NCI-H2171 (cell line): ENCODE measurements around the gene MKI67.
"Not testable (repeated sequence)": the region's sequence is repeated elsewhere in the genome, so short reads cannot be mapped to it uniquely, and the experiment has no call there.

Experiments
- DNase-seq: peaks from one replicate; lab custom pipeline; 2025; lab: John Stamatoyannopoulos, UW

MKI67 gene, protein sequence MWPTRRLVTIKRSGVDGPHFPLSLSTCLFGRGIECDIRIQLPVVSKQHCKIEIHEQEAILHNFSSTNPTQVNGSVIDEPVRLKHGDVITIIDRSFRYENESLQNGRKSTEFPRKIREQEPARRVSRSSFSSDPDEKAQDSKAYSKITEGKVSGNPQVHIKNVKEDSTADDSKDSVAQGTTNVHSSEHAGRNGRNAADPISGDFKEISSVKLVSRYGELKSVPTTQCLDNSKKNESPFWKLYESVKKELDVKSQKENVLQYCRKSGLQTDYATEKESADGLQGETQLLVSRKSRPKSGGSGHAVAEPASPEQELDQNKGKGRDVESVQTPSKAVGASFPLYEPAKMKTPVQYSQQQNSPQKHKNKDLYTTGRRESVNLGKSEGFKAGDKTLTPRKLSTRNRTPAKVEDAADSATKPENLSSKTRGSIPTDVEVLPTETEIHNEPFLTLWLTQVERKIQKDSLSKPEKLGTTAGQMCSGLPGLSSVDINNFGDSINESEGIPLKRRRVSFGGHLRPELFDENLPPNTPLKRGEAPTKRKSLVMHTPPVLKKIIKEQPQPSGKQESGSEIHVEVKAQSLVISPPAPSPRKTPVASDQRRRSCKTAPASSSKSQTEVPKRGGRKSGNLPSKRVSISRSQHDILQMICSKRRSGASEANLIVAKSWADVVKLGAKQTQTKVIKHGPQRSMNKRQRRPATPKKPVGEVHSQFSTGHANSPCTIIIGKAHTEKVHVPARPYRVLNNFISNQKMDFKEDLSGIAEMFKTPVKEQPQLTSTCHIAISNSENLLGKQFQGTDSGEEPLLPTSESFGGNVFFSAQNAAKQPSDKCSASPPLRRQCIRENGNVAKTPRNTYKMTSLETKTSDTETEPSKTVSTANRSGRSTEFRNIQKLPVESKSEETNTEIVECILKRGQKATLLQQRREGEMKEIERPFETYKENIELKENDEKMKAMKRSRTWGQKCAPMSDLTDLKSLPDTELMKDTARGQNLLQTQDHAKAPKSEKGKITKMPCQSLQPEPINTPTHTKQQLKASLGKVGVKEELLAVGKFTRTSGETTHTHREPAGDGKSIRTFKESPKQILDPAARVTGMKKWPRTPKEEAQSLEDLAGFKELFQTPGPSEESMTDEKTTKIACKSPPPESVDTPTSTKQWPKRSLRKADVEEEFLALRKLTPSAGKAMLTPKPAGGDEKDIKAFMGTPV (N-terminal part only)

DNA sequence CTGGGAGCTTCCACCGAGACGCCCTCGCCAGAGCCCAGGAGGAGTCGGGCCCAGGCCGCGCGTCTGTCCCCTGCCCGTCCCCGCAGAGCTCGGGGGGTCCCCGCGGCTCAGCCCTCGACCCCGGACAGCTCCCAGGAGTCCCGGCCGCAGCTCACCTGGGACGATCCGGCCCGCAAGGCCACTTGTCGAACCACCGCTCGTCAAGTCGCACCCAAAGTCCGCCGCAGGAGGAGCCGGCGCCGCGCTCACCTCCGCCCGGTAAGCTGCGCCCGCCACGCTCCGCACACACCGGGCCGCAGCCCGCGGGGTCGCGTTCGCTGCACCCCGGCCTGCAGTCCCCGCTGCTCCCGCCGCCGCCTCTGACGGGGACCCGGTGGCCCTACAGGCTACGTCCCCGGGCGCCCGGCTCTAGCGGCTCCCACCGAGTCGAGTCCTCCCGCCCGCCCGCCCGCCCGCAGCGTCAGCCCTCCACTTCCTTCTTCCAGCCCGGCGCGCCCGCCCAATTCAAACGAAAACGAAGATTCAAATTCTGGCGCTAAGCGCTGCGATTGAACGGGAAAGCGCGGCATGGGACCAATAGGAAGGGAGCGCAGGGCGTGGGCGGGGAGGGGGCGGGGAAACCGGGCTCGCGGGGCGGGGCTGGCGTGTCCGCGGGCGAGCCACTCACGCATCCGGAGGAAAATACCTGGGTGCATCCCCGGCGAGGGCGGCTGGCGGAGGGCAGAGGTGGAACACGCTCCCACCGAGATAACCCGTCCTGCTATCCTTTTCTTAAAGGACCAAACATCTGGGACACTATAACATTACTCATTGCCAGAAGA is at the start of gene MKI67:
MKI67 (minus strand) TSS at position 480 of the 821 bp plus-strand sequence. CDS start 756 bp downstream, outside the sequence.
- DNase-seq: peak; percentile 84

DNA sequence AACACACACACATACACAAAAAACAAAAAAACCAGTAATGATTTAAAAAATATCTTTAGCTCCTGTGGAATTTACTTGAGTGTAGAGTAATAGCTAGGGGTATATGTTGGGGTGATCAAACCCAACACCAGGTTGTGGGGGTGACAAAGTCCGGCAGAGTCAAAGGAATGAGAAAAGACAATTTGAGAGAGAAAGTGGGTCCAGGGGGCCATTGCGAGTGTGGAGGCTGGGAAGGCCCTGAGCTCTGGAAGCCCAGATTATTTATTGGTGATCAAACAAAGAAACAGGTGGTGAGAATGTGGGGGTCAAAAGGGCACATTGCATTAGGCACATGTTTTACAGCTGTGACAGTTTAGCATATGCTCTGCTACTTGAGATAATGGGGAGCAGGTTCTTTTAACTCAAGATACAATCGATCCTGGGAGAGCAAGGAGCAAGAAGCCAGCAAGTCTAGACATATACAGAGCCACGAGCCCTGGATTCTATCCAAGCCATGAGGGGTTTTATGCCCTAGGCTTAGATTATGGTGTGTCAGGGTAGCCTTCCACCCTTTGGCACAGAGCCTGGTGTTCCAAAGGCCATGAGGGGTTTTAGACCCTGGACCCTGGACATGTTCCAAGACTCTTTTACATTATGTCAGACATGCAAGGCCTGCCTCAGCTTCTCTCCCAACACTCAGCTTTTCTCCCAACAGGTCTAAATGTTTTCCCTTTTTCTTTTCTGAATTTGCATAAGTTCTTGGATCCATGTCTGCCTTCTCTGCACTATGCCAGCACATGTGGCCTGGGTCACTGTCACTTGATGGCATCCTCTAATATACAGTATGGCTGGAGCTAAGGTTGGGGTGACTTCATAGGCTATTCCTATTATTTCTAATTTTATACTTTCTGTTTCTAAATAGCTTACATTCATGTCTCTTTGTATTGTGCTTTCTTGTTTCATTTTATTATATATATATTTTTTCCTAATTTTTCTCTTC is 48.6 kb upstream of the MKI67 start:
- DNase-seq: no peak

DNA sequence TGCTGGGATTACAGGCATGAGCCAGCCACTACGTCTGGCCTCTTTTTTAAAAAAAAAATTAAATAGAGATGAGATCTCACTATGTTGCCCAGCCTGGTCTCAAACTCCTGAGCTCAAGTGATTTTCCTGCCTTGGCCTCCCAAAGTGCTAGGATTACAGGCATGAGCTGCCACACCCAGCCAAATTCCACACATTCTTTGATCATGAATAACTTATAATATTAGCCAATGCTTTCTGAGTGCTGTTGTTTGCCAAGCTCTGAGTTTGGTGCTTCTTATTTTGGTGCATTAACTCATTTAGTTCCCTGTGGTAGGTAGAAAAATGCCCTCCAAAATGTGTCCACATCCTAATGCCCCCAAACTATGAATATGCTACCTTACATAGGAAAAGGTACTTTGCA is 47.2 kb upstream of the MKI67 start:
- no peak for DNase-seq

DNA sequence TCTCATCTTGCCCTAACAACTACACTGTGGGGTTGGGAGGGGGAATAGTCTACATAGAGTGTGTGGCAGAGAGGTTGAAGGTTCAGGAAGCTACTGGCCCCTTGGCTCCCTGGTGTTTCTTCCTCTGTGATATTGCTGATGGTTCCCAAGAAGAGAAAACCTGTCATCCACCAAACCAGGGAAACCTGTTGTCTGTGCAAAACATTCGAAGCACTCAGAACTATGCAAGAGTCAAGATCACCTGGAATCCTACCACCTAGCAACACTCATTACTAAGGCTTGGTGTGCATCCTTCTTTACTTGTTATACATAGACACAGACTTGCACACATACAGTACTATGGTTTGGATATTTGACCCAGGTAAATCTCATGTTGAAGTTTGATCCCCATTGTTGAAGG is 46.5 kb upstream of the MKI67 start:
- DNase-seq: no peak

DNA sequence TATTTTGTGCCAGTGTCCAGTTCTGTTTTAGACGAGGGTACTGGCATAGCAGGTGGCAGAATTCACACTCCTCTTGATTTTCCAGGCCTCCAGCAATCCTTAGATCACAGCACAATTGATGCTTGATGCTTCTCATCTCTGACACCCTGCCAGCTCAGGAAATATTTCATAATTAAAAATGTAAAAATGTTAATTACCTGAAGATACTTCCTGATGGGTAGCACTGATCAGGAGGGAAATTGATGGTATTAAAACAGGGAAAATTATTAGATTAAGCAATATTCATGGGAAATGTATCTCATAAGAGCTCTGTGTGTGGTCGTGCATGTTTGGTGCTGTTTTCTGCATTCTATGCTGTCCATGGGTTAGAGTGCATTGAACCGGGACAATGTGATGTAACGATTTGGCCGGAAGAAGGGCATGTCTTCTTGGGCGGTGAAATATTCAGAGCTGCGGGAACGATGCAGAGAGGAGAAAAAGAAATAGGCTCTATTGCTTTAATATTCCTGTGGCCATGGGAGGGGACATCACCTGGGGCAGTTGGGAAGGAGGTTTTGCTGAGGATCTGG is 43.7 kb upstream of the MKI67 start:
- DNase-seq: no peak

DNA sequence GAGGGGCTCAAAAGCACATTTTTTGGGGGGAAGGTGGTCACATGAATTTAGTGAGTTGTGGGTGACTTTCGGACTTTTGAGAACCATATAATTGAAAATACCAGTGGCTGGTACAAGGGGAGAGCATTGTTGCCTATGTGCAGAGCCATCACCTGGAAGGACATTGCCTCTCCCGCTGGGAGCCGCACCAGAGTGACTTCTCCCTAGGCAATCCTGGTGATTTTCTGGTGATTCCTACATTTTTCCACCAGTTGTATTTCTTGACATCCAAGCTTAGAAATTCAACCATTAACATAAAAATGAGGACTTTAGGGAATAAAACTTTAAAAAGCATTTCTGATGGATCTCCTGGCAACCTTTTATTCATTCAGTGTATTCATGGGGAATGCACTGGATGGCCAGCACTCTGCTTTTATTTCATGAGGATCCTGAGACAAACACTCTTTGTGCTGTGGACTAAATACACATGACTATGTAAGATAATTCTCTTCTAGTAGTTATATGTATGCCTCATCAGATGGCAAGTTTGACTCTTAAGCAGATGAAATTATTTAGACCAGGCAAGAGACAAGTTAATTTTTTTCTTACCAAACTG is 41.8 kb upstream of the MKI67 start:
- no peak for DNase-seq

DNA sequence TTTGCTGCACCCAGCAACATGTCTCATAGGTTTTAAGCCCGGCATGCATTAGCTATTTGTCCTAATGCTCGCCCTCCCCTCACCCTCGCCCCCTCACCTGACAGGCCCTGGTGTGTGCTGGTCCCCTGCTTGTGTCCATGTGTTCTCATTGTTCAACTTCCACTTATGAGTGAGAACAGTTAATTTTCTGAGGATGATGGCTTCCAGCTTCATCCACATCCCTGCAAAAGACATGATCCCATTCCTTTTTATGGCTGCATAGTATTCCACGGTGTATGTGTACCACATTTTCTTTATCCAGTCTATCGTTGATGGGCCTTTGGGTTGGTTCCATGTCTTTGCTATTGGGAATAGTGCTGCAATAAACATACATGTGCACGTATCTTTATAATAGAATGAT is 40.9 kb upstream of the MKI67 start:
- not testable (repeated sequence) for DNase-seq

DNA sequence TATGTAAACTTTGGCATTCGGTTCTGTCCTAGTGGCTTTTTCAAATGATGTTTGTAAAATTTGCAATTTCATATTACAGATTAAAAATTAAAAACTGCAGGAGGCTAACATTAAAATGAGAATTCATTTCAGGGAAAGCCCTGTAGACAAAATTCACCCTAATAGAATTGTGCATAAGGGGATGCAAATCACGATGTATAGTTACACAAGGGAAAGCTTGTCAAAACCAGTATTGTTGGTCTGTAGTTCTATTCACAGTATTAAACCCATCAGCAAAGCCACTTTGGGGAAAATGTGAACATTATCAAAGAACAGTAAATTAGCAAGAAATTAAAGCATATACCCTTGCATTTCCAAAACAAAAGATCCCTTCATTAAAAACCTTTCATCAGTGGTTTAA is 39.9 kb upstream of the MKI67 start:
- no peak for DNase-seq

DNA sequence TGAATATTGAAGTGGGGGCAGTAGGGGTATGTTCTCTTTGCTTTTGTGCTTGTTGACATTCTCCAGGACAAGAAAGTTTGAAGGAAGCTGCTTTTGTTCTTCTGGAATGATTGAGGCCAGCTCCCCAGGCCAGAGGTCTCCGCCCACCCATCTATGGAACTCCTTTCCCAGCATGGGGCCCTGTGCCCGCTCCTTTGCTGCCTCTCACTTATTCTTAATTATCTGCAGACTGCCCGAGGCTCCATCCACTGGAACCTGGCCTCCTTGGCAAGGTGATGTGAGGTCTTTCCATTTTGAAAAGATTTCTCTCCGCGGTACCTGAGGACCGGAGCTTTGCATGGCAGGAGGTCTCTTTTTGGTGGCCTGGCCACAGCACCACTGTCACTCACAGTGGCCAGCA is 39.3 kb upstream of the MKI67 start:
- DNase-seq: no peak

DNA sequence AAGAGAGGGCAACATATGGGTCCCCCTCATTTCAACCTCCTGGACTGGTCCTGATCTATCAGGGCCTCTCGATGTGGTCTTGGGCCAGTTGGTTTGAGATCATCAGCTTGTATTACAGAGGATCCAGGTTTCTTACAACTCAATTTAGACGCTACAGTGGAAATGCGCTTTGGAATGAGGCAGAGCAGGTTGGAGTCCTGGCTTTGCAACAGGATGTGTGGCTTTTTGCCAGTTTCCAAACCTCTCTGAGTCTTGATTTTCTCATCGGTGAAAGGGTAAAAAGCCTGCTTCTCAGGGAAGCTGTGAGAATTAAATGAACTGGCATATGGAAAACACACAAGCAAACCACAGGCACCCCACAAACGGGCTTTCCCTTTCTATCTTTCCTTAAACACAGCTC is 37.5 kb upstream of the MKI67 start:
- no peak for DNase-seq

DNA sequence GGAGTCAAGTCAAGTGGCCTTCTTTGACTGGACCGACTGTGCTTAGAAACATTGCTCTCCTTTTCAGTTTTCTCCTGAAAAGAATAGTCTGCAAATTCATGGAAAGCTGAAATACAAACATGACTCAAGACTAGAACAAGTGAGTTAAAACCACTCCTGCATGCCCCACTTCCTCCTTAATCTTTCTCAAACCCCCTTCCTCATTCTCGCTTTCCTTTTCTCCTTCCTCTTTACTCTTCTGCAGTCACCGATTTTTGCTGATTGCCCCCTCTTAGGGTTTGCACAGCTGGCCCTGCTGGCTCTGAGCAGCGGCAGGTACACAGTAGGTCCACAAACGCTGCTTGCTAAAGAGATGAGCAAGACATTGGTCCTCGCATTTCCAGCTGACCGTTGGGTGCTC is 34.8 kb upstream of the MKI67 start:
- DNase-seq: no peak

DNA sequence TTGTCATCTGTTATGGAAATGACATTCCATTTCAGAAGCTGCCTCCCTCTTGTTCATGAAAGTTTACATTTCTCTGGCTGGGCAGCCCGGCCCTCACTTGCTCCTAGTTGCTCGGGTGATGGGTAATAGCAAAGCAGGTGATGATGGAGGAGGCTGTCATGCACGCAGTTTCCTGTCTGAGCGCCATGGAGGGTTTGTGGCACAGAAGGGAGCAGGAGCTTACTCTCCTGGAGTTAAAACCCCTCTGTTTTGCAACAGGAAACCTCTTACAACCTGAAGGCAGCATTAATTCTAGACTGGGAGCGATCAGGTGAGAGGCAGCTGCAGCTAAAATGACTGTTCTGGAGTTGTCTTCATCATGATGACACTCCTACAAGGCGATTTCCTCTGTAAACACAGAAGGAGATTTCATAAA is 34.1 kb upstream of the MKI67 start:
- no peak for DNase-seq

DNA sequence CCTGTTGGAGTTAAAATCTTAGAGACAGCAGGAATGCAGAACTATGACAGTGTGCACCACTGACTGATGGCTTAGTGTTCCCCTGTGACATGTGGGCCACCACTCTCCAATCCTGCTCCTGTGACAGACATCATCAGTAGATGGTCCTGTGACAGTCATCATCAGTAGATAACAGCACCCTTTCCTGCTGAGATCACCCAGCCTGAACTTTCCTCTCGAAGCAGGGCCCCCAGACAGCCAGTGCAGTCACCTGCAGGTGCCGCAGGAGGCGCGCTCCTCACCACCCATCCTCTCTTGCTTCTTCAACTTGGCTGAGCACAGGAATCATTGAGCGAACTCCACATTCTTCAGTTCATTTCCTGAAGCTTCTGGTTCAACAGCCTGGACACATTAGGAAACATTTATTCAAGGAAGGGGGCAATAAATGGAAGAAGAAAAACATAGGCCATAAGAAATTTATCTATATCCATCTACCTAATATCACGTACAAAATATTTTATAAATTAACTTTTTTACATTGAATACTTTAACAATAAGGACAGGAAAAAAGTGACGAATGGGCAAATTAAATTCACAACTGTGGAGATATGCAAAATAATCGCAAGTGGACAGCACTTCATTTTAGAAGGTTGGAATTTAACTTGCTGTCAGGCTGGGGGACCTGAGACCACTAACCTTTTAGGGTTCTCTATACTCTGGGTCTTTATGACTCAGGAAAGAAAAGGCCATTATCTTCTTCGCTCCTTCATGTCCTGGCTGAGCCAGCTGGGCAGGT is 32.0 kb upstream of the MKI67 start:
- DNase-seq: no peak

DNA sequence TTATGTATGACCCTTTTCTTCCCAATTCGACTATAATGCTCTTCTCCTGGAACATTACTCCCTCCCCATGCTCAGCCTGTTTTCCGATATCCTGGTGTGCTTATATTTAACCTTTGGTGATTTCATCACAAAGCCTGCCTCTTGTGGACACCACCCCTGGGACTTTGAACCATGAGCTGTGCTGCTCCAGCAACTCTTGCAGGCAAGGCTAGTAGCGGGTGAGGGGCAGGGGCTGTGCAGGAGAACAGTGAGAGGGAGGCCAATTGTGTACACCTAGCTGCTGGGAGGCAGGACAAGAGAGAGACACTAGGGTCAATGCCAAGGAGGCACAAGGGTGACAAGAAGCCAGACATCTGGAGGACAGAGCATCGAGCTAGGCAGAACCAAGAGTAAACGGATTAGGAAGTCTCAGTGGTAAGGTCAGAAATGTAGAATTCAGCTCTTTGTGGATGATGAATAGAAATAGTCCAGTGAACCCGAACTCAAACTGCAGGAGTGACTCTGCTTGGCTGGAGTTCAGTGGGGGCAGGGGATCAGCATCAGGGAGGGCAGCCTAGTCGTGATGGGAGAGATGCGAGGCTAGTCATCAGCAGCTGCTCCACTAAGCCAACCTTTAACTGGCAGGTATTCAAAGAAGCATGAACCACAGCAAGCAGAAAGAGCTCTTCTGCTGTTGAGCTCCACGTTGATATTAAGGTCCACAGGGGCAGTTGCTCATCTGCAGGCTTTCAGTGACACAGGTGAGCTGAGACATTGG is 31.0 kb upstream of the MKI67 start:
- DNase-seq: no peak

DNA sequence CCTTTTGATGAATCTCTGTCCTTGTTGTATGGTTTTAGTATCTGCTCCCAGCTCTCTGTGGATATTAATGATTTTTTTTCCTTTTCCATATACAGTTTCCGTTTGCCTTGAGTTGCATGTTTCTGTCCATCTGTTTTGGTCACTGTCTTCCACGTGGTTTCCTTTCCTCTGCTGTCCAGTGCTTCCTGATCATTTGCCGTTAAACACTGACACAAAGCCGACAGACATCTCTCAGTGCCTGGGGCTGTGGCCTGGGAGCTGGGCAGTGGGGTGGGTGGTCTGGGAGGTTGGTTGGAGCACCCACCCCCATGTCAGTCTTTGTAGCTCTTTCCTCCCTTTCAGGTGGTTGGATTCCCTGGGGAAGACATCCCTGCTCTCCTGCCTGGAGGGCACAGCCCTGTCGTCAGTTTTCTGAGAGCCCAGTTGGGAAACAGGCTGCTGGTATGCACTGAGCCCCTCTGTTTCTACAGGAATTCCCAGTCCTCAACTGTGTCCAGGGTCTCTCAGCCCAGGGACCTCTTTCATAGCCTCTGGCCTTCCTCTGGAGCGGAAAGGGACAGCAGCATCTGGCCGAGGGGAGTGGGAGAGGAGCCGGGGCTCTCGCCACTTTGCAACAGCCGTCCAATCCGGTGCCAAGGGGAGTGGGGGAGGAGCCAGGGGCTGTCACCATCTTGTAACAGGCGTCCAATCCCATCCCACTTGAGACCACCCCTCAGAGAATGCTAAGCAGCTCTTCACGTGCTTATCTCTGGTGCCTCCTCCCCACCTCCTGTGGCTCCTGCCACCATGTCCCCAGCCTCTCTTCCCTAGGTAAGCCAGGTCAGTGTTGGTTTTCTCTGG is 26.7 kb upstream of the MKI67 start:
- DNase-seq: no peak

DNA sequence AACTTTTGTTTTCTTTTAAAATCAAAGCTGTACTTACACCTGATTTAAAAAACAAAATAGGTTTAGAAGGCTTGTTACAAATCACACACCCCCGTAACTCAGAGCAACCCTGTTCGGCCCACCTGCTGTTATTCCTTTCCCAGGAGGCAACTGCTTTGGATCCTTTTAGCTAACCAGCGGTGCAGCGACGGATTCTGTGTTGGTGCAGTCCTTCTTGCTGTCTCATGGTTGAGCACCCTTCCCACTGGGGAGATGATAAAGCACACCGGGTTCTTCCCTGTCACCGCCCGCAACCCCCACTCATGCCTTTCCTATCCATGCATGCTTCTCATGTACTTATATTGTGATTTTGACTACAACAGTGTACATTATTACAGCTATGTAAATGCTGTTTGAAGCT is 24.8 kb upstream of the MKI67 start:
- DNase-seq: no peak

DNA sequence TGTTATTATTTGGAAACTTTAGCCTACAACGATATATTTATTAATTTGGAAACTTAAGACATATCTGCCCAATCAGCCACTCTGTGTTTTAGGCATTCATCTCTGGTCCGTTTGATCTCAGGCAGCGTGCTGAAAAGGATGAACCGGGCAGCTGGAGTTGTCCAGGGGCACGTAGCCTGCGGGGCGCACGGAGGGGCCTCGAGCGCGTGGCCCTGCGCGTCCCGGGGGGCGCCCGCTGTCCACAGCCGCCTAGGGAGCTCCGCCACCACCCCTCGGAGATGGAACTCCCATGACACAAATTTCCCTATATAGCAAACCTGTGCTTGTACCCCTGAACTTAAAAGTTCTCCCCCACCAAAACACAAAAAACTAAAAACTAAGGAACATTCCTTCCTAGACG is 24.3 kb upstream of the MKI67 start:
- DNase-seq: no peak
